ENCODE results near the gene FBXL19. TPM values are rescaled to one million over a fixed set of nuclear protein-coding genes. Genes with fewer than 3 reads are reported as not detected.

FBXL19 gene
- total and polyA plus RNA-seq, 2 of the 13 experiments (the other 11 are each of a cell fraction or from before 2014, with no cell fraction given): 6.0 to 13.7 TPM

- TF ChIP-seq PRDM10 (CRISPR knock-in tag; IDR thresholded peaks at IDR 0.05; ENCODE audit: low read depth) (no peak), POGK (CRISPR knock-in tag; conservative IDR thresholded peaks at IDR 0.05) (peak; percentile 78; the same call in 1 of the 2 replicates), GZF1 (CRISPR knock-in tag; IDR thresholded peaks at IDR 0.05) (peak; percentile 48; the same call in 1 of the 2 replicates), MZF1 (CRISPR knock-in tag; IDR thresholded peaks at IDR 0.05; ENCODE audit: borderline replicate concordance) (0 out of 2 replicates have a peak, but pooled peaks have one; percentile 32), GTF2F1 (IDR thresholded peaks at IDR 0.05; ENCODE audit: low read length) (no peak), STAT6 (CRISPR knock-in tag; IDR thresholded peaks at IDR 0.05; ENCODE audit: borderline replicate concordance) (peak; percentile 14; the same call in 1 of the 2 replicates), PCBP1 (IDR thresholded peaks at IDR 0.05; ENCODE audit: borderline replicate concordance, low read depth, low read length) (peak; percentile 16; the same call in 1 of the 2 replicates), GABPA (IDR thresholded peaks at IDR 0.05; ENCODE audit: low read depth, low read length) (no peak; the same call in 1 of the 2 replicates), GABPA (CRISPR knock-in tag; IDR thresholded peaks at IDR 0.05; ENCODE audit: low read depth) (no peak), MBD4 (IDR thresholded peaks at IDR 0.05; ENCODE audit: borderline replicate concordance, low read length) (no peak), ZBTB2 (CRISPR knock-in tag; IDR thresholded peaks at IDR 0.05; ENCODE audit: low read depth) (no peak), SRSF9 (IDR thresholded peaks at IDR 0.05; ENCODE audit: borderline replicate concordance, insufficient read depth, low read depth, low read length, poor library complexity, severe bottlenecking) (no peak), THAP11 (CRISPR knock-in tag; IDR thresholded peaks at IDR 0.05) (no peak; the same call in 1 of the 2 replicates), BRF2 (CRISPR knock-in tag; IDR thresholded peaks at IDR 0.05) (no peak), TBX2 (CRISPR knock-in tag; IDR thresholded peaks at IDR 0.05; ENCODE audit: borderline replicate concordance) (peak; percentile 71; the same call in 1 of the 2 replicates)
Observed at GRCh38 chr16:30985401-30986128, 62.2 kb downstream of the FBXL19 start (continued).

Data from HepG2 (cell line).